GM12878 (cell line): ENCODE results near the gene PRR16. TPM values are rescaled to one million over a fixed set of nuclear protein-coding genes. Genes with fewer than 3 reads are reported as not detected.

Experiments used
- NR2C2 ChIP-seq: IDR thresholded peaks from 2 replicates; pipeline ENCODE4 v1.6.1; 2011; ENCODE audit warnings: borderline replicate concordance, low read depth; ENCODE audit not compliant: control insufficient read depth, insufficient read length
- RELA ChIP-seq: fragments of 450-650 bp; IDR thresholded peaks from 2 replicates; pipeline ENCODE4 v1.8.0; 2014; ENCODE audit warnings: borderline replicate concordance; ENCODE audit not compliant: partially characterized antibody
- SUZ12 ChIP-seq: fragments of 200-600 bp; sonication (generic); IDR thresholded peaks from one replicate; pipeline ENCODE4 v1.6.1; 2018; ENCODE audit warnings: antibody characterized with exemption, mild to moderate bottlenecking; ENCODE audit not compliant: unreplicated experiment
- ZNF384 ChIP-seq: IDR thresholded peaks from 2 replicates; pipeline ENCODE4 v1.6.1; 2012; ENCODE audit warnings: low read depth, mild to moderate bottlenecking, low read length, improper control_type of control experiment, borderline replicate concordance
- polyA plus RNA-seq, 11 experiments: library from polyadenylated mRNA; depleted of rRNA in 4 of 11; unstranded in 6 of 11; stranded (reverse) in 5 of 11; fragments of >200 nt; fragmentation: Nextera tagmentation in 4 of 11; fragmentation: Illumina TruSeq in 1 of 11; extraction: Ambion mirVana in 4 of 11; extraction: Trizol in 1 of 11; gene quantifications; 1 replicate in 1 of 11; 2 replicates in 10 of 11; pipeline versions ENCODE4 v1.2.1 to v1.2.3, GENCODE V29; 2011 to 2016; ENCODE audit warnings: inconsistent platforms in 2 of 11, missing spikeins in 2 of 11, low read depth in 1 of 11
- total RNA-seq, 4 experiments: library from RNA; depleted of rRNA in 3 of 4; stranded (reverse); fragments of >200 nt in 3 of 4; fragmentation: Illumina TruSeq in 1 of 4; extraction: Trizol in 1 of 4; gene quantifications; 2 replicates each; pipeline versions ENCODE4 v1.2.1 to v1.2.3, GENCODE V29; 2013 to 2021
- TF ChIP-seq, protein P1 (sequence below): IDR thresholded peaks from 2 replicates; pipeline ENCODE4 v1.6.1; 2012; ENCODE audit warnings: improper control_type of control experiment, low read depth, low read length; ENCODE audit not compliant: insufficient replicate concordance
- TF ChIP-seq, protein P2 (sequence below): fragments of 450-650 bp; formaldehyde crosslinking; IDR thresholded peaks from 2 replicates; pipeline ENCODE4 v1.4.0; 2022; ENCODE audit warnings: mild to moderate bottlenecking, moderate library complexity
- TF ChIP-seq, protein P3 (sequence below): fragments of 450-650 bp; IDR thresholded peaks from 2 replicates; pipeline ENCODE4 v1.6.1; 2018; ENCODE audit warnings: borderline replicate concordance, mild to moderate bottlenecking; ENCODE audit not compliant: partially characterized antibody
- TF ChIP-seq, protein P4 (sequence below): fragments of 450-650 bp; IDR thresholded peaks from 2 replicates; pipeline ENCODE4 v1.6.1; 2017; ENCODE audit warnings: mild to moderate bottlenecking, low read depth, inconsistent platforms; ENCODE audit not compliant: poor library complexity, severe bottlenecking

The PRR16 gene
- total and polyA plus RNA-seq, 10 of the 15 experiments (the other 5 are each of a cell fraction or from before 2014, with no cell fraction given) = not detected

- TF ChIP-seq, protein P1, sequence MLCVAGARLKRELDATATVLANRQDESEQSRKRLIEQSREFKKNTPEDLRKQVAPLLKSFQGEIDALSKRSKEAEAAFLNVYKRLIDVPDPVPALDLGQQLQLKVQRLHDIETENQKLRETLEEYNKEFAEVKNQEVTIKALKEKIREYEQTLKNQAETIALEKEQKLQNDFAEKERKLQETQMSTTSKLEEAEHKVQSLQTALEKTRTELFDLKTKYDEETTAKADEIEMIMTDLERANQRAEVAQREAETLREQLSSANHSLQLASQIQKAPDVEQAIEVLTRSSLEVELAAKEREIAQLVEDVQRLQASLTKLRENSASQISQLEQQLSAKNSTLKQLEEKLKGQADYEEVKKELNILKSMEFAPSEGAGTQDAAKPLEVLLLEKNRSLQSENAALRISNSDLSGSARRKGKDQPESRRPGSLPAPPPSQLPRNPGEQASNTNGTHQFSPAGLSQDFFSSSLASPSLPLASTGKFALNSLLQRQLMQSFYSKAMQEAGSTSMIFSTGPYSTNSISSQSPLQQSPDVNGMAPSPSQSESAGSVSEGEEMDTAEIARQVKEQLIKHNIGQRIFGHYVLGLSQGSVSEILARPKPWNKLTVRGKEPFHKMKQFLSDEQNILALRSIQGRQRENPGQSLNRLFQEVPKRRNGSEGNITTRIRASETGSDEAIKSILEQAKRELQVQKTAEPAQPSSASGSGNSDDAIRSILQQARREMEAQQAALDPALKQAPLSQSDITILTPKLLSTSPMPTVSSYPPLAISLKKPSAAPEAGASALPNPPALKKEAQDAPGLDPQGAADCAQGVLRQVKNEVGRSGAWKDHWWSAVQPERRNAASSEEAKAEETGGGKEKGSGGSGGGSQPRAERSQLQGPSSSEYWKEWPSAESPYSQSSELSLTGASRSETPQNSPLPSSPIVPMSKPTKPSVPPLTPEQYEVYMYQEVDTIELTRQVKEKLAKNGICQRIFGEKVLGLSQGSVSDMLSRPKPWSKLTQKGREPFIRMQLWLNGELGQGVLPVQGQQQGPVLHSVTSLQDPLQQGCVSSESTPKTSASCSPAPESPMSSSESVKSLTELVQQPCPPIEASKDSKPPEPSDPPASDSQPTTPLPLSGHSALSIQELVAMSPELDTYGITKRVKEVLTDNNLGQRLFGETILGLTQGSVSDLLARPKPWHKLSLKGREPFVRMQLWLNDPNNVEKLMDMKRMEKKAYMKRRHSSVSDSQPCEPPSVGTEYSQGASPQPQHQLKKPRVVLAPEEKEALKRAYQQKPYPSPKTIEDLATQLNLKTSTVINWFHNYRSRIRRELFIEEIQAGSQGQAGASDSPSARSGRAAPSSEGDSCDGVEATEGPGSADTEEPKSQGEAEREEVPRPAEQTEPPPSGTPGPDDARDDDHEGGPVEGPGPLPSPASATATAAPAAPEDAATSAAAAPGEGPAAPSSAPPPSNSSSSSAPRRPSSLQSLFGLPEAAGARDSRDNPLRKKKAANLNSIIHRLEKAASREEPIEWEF = no peak
- no peak for TF ChIP-seq SUZ12
- TF ChIP-seq, protein P2, sequence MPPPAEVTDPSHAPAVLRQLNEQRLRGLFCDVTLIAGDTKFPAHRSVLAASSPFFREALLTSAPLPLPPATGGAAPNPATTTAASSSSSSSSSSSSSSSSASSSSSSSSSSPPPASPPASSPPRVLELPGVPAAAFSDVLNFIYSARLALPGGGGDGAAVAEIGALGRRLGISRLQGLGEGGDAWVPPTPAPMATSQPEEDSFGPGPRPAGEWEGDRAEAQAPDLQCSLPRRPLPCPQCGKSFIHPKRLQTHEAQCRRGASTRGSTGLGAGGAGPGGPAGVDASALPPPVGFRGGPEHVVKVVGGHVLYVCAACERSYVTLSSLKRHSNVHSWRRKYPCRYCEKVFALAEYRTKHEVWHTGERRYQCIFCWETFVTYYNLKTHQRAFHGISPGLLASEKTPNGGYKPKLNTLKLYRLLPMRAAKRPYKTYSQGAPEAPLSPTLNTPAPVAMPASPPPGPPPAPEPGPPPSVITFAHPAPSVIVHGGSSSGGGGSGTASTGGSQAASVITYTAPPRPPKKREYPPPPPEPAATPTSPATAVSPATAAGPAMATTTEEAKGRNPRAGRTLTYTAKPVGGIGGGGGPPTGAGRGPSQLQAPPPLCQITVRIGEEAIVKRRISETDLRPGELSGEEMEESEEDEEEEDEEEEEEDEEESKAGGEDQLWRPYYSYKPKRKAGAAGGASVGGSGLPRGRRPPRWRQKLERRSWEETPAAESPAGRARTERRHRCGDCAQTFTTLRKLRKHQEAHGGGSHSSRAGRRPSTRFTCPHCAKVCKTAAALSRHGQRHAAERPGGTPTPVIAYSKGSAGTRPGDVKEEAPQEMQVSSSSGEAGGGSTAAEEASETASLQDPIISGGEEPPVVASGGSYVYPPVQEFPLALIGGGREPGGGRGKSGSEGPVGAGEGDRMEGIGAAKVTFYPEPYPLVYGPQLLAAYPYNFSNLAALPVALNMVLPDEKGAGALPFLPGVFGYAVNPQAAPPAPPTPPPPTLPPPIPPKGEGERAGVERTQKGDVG (CRISPR knock-in tag) = no peak
- no peak for TF ChIP-seq RELA
- TF ChIP-seq, protein P3, sequence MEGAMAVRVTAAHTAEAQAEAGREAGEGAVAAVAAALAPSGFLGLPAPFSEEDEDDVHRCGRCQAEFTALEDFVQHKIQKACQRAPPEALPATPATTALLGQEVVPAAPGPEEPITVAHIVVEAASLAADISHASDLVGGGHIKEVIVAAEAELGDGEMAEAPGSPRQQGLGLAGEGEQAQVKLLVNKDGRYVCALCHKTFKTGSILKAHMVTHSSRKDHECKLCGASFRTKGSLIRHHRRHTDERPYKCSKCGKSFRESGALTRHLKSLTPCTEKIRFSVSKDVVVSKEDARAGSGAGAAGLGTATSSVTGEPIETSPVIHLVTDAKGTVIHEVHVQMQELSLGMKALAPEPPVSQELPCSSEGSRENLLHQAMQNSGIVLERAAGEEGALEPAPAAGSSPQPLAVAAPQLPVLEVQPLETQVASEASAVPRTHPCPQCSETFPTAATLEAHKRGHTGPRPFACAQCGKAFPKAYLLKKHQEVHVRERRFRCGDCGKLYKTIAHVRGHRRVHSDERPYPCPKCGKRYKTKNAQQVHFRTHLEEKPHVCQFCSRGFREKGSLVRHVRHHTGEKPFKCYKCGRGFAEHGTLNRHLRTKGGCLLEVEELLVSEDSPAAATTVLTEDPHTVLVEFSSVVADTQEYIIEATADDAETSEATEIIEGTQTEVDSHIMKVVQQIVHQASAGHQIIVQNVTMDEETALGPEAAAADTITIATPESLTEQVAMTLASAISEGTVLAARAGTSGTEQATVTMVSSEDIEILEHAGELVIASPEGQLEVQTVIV = no peak
- TF ChIP-seq, protein P4, sequence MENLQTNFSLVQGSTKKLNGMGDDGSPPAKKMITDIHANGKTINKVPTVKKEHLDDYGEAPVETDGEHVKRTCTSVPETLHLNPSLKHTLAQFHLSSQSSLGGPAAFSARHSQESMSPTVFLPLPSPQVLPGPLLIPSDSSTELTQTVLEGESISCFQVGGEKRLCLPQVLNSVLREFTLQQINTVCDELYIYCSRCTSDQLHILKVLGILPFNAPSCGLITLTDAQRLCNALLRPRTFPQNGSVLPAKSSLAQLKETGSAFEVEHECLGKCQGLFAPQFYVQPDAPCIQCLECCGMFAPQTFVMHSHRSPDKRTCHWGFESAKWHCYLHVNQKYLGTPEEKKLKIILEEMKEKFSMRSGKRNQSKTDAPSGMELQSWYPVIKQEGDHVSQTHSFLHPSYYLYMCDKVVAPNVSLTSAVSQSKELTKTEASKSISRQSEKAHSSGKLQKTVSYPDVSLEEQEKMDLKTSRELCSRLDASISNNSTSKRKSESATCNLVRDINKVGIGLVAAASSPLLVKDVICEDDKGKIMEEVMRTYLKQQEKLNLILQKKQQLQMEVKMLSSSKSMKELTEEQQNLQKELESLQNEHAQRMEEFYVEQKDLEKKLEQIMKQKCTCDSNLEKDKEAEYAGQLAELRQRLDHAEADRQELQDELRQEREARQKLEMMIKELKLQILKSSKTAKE = no peak
- TF ChIP-seq NR2C2 = no peak
- TF ChIP-seq ZNF384 = no peak
These were observed 48.1 kb upstream of the PRR16 start (continued) for GRCh38 chr5:120415985-120416384.
